Peyer's patch (tissue), 4 donors: ENCODE measurements around the gene SSPN.

Source experiments
- POLR2A ChIP-seq, 2 donors: fragments of 450-650 bp; IDR thresholded peaks; one replicate each; pipeline ENCODE4 v1.5.1; 2017; ENCODE audit warnings: antibody characterized with exemption in 2 of 2, mild to moderate bottlenecking in 2 of 2, moderate library complexity in 2 of 2
- TF ChIP-seq, protein P1 (sequence below), 6 experiments: fragments of 450-650 bp in 4 of 6; fragments of 200-600 bp in 2 of 6; sonication (generic) in 1 of 6; IDR thresholded peaks; one replicate each; pipeline ENCODE4 v1.5.1; 2017 to 2019; ENCODE audit warnings: antibody characterized with exemption in 6 of 6, mild to moderate bottlenecking in 3 of 6, moderate library complexity in 1 of 6

DNA sequence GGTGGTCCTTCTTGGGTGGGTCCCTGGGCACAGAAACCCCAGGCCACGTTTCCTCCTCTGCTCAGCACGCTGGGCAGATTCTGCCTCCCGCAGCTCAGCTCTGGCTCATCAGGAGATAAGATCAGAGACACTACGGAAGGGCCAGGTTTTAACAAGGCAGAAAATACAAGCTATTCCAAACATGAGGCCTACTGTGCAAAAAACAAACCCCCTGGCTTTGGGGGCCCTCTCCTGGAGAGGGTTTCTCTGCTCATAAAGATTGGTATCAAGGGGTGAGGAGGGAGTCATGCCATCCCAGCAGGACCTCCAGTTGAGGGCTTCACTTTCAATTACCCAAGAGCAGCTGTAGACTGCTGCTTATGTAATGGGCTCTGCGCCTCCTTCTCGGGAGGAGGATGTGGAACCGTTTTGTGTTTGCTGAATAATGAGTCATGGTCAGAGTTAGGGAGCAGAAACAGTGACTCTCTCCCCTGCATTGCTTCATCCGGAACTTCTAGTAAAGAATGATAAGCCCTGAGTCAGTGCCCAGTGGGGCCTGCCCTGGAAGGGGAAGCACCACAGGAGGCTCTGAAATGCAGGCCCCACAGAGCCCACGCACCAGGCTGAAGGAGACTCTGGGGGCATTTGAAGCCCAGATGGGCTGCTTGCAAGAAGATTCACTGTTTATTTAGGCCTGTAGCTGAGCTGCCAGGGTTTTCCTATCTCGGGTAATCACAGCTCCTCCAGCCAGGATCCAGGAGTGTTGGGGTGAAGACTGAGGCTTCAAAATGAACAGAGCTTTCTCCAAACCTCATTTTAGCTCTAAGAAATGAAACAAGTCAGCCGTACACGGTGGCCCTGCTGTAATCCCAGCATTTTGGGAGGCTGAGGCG, 79.3 kb downstream of the SSPN start:
- TF ChIP-seq, protein P1, sequence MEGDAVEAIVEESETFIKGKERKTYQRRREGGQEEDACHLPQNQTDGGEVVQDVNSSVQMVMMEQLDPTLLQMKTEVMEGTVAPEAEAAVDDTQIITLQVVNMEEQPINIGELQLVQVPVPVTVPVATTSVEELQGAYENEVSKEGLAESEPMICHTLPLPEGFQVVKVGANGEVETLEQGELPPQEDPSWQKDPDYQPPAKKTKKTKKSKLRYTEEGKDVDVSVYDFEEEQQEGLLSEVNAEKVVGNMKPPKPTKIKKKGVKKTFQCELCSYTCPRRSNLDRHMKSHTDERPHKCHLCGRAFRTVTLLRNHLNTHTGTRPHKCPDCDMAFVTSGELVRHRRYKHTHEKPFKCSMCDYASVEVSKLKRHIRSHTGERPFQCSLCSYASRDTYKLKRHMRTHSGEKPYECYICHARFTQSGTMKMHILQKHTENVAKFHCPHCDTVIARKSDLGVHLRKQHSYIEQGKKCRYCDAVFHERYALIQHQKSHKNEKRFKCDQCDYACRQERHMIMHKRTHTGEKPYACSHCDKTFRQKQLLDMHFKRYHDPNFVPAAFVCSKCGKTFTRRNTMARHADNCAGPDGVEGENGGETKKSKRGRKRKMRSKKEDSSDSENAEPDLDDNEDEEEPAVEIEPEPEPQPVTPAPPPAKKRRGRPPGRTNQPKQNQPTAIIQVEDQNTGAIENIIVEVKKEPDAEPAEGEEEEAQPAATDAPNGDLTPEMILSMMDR (IDR thresholded peaks at IDR 0.05): no peak
- peak in 1 of 2 donors; percentile 23 for TF ChIP-seq POLR2A (IDR thresholded peaks at IDR 0.05)
